Small intestine (tissue), 7 donors: ENCODE measurements around the gene BRINP2. TPM values are rescaled to one million over a fixed set of nuclear protein-coding genes. Genes with fewer than 3 reads are reported as not detected.
A peak's percentile ranks its signal among the peaks of the same experiment; 100 is the strongest.

ENCODE experiments used
- DNase-seq, 2 donors: peaks; one replicate each; pipeline versions ENCODE4 v3.0.0 to v3.0.0-alpha.2; 2013
- FAIRE-seq: peaks from 2 replicates; lab custom pipeline; 2012; peaks lifted over from hg19 to GRCh38; lab: Jason Lieb, UNC
- H3K27ac ChIP-seq, 3 donors: one replicate each; pipeline ENCODE4 v1.5.1; 2013; ENCODE audit warnings: low read length in 2 of 3, mild to moderate bottlenecking in 2 of 3, control low read depth in 1 of 3, inconsistent platforms in 1 of 3, low read depth in 1 of 3, moderate library complexity in 1 of 3
- H3K27me3 ChIP-seq, 3 donors: one replicate each; pipeline ENCODE4 v1.6.1; 2013; ENCODE audit warnings: low read length in 3 of 3, inconsistent platforms in 1 of 3; ENCODE audit not compliant: control insufficient read depth in 3 of 3, insufficient read depth in 3 of 3
- H3K36me3 ChIP-seq, 3 donors: one replicate each; pipeline ENCODE4 v1.6.1; 2013; ENCODE audit warnings: low read length in 3 of 3, inconsistent platforms in 1 of 3, low read depth in 1 of 3, mild to moderate bottlenecking in 1 of 3, moderate library complexity in 1 of 3; ENCODE audit not compliant: control insufficient read depth in 3 of 3, insufficient read depth in 2 of 3
- H3K4me1 ChIP-seq, 3 donors: one replicate each; pipeline ENCODE4 v1.6.1; 2013; ENCODE audit warnings: low read length in 2 of 3, inconsistent platforms in 1 of 3, low read depth in 1 of 3, mild to moderate bottlenecking in 1 of 3, moderate library complexity in 1 of 3; ENCODE audit not compliant: control insufficient read depth in 3 of 3, insufficient read depth in 2 of 3
- H3K4me3 ChIP-seq, 3 donors: one replicate each; pipeline ENCODE4 v1.5.1; 2013; ENCODE audit warnings: low read length in 3 of 3, control low read depth in 1 of 3, inconsistent platforms in 1 of 3, low read depth in 1 of 3, mild to moderate bottlenecking in 1 of 3, moderate library complexity in 1 of 3
- H3K9me3 ChIP-seq, 2 donors: one replicate each; pipeline ENCODE4 v1.6.1; 2013; ENCODE audit warnings: low read depth in 1 of 2, low read length in 1 of 2; ENCODE audit not compliant: control insufficient read depth in 2 of 2, insufficient read depth in 1 of 2
- WGBS, 3 donors: extraction: QIAGEN DNeasy Blood & Tissue Kit; methylation state at CpG; one replicate each; pipeline ENCODE4 v1.1.7; 2013; 5-methylcytosine and 5-hydroxymethylcytosine counted together
- polyA plus RNA-seq, 4 donors: library from polyadenylated mRNA; stranded (reverse) in 3 of 4; unstranded in 1 of 4; fragments of 200-250 nt in 3 of 4; fragments of 120-200 nt in 1 of 4; gene quantifications; one replicate each; pipeline versions ENCODE4 v1.2.1 to v1.2.3, GENCODE V29; 2013
- donor health status: healthy with polysubstance abuse.
- donor health status: control.
- donor health status: control.
- donor health status: Bipolar disorder and iron deficiency.
- donor health status: healthy.

The BRINP2 gene
- polyA plus RNA-seq, 4 donors: 0.04 to 0.27 (median 0.16) TPM; not detected in 1

DNA sequence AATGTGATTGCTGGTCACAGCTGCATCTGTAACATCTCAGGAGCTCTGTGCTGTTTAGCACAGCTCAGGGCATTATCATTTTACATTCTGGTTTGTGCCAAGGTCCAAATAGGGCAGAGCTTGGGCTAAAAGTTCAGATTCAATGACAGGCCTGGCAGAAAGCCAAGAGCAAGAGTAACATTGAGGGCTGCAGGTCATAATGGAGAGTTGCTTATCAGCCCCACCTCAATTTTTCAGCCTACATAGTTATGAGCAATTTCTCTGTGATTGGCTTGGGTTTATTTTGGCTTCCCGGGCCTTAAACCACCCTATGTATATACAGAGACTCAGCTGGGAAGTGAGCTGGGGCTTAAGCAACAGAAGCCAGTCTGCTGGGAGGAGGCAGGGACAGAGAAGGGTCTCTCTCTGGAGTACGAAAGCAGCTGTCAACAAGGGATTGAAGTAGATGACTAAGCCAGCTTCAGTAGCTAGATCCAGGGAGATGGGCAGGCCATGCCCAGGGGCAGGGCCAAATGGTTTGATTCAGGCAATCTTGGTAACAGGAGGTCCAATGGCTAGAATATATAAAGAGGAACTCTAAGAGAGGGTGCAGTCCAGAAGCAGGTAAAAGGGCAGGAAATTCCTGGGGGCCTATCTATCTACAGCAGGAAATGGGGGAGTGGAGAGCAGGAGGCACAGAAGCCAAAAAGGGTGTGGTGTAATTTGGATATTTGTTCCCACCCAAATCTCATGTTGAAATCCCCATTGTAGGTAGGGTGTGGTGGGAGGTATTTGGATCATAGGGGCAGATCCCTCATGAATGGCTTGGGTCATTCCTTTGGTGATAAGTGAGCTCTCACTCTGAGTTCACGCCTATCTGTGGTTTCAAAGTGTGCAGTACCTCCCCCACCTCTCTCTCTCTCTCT lies 49.0 kb downstream of the BRINP2 start:
- 24 to 44% (median 43%) methylated on average over 3 of the region's 3 CpGs for WGBS, 3 donors
- no peaks in the 10 kb centered on the region for H3K27me3 ChIP-seq
- DNase-seq: peak; percentile 86 to 89
- no peaks in the 10 kb centered on the region for H3K36me3 ChIP-seq
- H3K4me1 ChIP-seq: peaks cover 0 to 3% (median 0%) of the 10 kb centered on the region in 3 donors
- no peak overlapping the region for H3K4me3 ChIP-seq
- no peak overlapping the region for H3K27ac ChIP-seq
- FAIRE-seq: no peak
- peaks cover 1 to 12% of the 10 kb centered on the region in 2 donors for H3K9me3 ChIP-seq

- DNase-seq (no peak), FAIRE-seq (no peak)
- H3K4me3 ChIP-seq: no peak overlapping the region
- H3K27ac ChIP-seq: no peak overlapping the region
- H3K4me1 ChIP-seq: peaks cover 0 to 3% (median 0%) of the 10 kb centered on the region in 3 donors
- 63 to 79% (median 77%) methylated on average over 2 of the region's 2 CpGs for WGBS, 3 donors
- H3K9me3 ChIP-seq: peaks cover 1 to 4% of the 10 kb centered on the region in 2 donors
- H3K36me3 ChIP-seq: no peaks in the 10 kb centered on the region
- H3K27me3 ChIP-seq: no peaks in the 10 kb centered on the region
Measured at GRCh38 chr1:177223359-177223758, 52.6 kb downstream of the BRINP2 start.

DNA sequence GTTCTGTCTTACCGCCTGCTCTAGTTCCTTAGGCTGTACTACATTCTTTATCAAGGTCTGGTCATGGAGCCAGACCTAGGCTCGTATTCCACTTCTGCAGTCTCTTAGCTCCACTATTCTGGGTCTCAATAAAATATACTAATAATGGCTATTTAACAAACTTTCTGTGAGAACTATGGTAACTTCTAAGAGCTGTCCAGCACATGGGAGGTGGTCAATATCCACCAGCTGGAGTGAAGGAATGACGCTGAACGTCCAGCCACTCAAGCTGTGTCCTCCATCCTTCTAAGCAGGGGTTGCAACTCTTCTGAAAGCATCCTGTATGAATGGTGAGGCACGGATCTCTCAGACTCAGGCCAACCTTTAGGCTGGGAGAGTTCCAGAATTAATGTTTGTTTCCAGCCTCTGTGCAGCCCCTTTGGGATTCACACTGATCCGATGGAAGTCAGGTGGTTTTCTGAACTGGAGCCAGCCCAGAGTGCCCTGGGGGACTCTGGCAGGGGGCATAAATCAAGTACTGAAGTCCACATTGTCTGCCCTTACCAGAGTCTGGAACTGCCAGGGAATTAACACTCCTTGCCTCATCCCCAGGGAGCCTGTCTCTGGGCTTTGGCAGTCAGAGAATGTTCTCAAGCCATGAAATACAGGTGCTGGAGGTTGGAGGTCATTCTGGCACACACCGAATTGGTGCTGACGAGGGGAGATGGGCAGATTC lies 57.4 kb downstream of the BRINP2 start:
- no peak for FAIRE-seq
- Histone ChIP-seq H3K4me1 (no peaks in the 10 kb centered on the region), H3K36me3 (no peaks in the 10 kb centered on the region), H3K4me3 (no peak overlapping the region), H3K27me3 (no peaks in the 10 kb centered on the region), H3K27ac (no peak overlapping the region), H3K9me3 (no peaks in the 10 kb centered on the region)
- DNase-seq: no peak
- 63 to 74% (median 71%) methylated on average over 8 of the region's 8 CpGs for WGBS, 3 donors

DNA sequence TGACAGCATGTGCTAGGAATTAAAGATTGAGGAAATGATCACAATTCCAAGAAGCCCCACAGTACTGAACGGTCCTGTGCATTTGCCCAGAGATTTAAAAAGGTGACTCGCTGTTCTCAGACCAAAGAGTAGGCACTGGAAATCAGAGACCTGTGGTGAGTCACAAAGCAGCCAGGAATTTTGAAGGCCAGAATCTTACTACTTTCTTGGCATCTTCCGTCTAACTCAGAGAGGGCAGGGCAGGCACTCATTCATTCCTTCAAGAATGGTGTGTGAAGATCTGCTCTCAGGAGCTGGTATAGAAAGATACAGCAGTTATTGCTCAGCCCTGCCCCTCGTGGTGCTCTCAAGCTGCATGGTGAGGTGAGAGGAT lies 57.9 kb downstream of the BRINP2 start:
- Histone ChIP-seq H3K4me3 (no peak overlapping the region), H3K4me1 (no peaks in the 10 kb centered on the region), H3K36me3 (no peaks in the 10 kb centered on the region), H3K27ac (no peak overlapping the region), H3K27me3 (no peaks in the 10 kb centered on the region), H3K9me3 (no peaks in the 10 kb centered on the region)
- WGBS, 3 donors: 52 to 71% (median 71%) methylated on average over 4 of the region's 4 CpGs
- no peak for FAIRE-seq
- DNase-seq: no peak

- FAIRE-seq (no peak), DNase-seq (no peak)
- Histone ChIP-seq H3K9me3 (no peaks in the 10 kb centered on the region), H3K4me3 (no peak overlapping the region), H3K36me3 (no peaks in the 10 kb centered on the region), H3K27ac (no peak overlapping the region), H3K27me3 (no peaks in the 10 kb centered on the region), H3K4me1 (no peaks in the 10 kb centered on the region)
- WGBS, 3 donors: 92 to 95% (median 95%) methylated on average over 20 of the region's 20 CpGs
Measured at GRCh38 chr1:177229781-177230180, 59.0 kb downstream of the BRINP2 start.

DNA sequence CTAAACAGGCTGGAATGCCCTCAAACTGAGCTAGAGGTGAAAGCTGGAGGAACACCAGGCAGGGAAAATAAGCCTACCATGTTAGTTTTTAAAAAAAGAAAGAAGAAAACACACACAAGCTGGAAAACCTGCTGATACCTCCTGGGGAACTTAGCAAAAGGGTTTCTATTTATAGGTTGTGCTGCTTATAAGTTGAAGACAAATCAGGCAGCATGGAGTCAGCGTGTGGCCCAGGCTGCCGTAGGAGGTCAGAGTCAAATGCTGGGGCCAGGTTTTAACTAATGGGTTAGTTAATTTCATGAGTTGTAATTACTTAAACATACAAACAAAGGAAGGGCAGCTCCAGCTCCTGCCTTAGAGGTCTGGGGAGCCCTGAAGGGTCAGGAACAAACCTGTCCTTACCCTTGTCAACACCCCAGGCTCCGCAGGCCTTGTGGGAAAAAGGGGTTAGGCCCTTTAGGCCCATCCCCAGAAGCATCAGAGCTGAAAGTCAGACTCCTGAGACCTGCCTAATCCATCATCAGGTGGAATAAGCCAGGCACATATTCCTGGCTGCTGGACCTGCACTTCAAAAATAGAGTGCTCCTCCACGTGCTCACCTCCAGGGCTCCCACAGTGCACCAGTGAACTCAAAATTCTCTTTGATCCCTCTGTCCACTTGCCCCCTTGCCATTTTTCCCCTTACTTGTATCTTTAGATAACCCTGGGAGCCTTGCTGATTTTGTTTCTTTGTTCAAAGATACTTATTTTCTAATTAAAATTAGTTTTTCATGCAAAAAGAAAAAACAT lies 59.7 kb downstream of the BRINP2 start:
- H3K27me3 ChIP-seq: no peaks in the 10 kb centered on the region
- no peaks in the 10 kb centered on the region for H3K4me1 ChIP-seq
- 71 to 76% (median 73%) methylated on average over 4 of the region's 4 CpGs for WGBS, 3 donors
- no peak overlapping the region for H3K27ac ChIP-seq
- H3K9me3 ChIP-seq: no peaks in the 10 kb centered on the region
- H3K4me3 ChIP-seq: no peak overlapping the region
- H3K36me3 ChIP-seq: no peaks in the 10 kb centered on the region
- DNase-seq: no peak
- FAIRE-seq: no peak

GRCh38 chr1:177235350-177235749 lies 64.6 kb downstream of the BRINP2 start:
- no peaks in the 10 kb centered on the region for H3K36me3 ChIP-seq
- DNase-seq (no peak), FAIRE-seq (no peak)
- H3K4me1 ChIP-seq: no peaks in the 10 kb centered on the region
- 64 to 79% (median 72%) methylated on average over 7 of the region's 7 CpGs for WGBS, 3 donors
- H3K4me3 ChIP-seq: no peak overlapping the region
- H3K27ac ChIP-seq: no peak overlapping the region
- no peaks in the 10 kb centered on the region for H3K27me3 ChIP-seq
- H3K9me3 ChIP-seq: no peaks in the 10 kb centered on the region

GRCh38 chr1:177236962-177237361 lies 66.2 kb downstream of the BRINP2 start:
- no peak overlapping the region for H3K4me3 ChIP-seq
- no peaks in the 10 kb centered on the region for H3K4me1 ChIP-seq
- H3K9me3 ChIP-seq: no peaks in the 10 kb centered on the region
- no peaks in the 10 kb centered on the region for H3K36me3 ChIP-seq
- 72 to 85% (median 79%) methylated on average over 4 of the region's 4 CpGs for WGBS, 3 donors
- H3K27me3 ChIP-seq: no peaks in the 10 kb centered on the region
- H3K27ac ChIP-seq: no peak overlapping the region
- FAIRE-seq (no peak), DNase-seq (no peak)
